Non-pigmented ciliary epithelial cell (primary cell): ENCODE measurements around the gene ALG10.
"Not testable (repeated sequence)": the region's sequence is repeated elsewhere in the genome, so short reads cannot be mapped to it uniquely, and the experiment has no call there.

ENCODE experiments used
- DNase-seq: peaks from one replicate; pipeline ENCODE4 v3.0.0-alpha.2; 2010; ENCODE audit warnings: low read depth

Gene ALG10, protein sequence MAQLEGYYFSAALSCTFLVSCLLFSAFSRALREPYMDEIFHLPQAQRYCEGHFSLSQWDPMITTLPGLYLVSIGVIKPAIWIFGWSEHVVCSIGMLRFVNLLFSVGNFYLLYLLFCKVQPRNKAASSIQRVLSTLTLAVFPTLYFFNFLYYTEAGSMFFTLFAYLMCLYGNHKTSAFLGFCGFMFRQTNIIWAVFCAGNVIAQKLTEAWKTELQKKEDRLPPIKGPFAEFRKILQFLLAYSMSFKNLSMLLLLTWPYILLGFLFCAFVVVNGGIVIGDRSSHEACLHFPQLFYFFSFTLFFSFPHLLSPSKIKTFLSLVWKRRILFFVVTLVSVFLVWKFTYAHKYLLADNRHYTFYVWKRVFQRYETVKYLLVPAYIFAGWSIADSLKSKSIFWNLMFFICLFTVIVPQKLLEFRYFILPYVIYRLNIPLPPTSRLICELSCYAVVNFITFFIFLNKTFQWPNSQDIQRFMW

DNA sequence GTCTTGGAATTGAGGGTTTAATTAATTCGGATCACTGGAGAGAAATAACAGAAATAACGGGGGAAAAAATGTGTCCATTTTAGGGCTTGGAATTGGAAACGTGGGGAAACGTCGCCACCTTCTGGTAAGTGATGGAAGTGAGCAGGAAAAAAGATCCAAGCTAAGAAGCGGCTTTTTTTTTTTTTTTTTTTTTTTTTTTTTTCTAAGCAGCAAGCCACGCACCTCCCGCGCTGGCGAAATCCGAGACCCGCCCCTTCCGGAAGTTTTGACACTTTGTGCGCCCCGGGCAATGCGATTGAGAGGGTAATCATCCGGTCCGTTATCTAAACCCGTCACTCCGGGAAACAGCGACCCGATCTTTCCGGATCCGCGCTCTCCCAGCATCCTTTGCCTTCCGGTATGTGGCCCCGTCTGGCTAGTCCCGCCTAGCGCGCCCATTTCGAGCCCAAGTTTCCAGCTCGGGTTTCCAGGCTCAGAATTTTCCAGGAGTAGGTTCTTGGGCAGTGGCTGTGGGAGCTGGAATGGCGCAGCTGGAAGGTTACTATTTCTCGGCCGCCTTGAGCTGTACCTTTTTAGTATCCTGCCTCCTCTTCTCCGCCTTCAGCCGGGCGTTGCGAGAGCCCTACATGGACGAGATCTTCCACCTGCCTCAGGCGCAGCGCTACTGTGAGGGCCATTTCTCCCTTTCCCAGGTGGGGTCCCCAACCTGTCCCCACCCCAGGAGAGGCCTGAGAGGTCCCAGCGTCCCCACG, at the start of gene ALG10:
TSS of gene ALG10 (plus strand) at position 418 of the 752 bp plus-strand sequence. CDS start at position 522, 104 bp downstream.
- DNase-seq: peak; percentile 87

DNA sequence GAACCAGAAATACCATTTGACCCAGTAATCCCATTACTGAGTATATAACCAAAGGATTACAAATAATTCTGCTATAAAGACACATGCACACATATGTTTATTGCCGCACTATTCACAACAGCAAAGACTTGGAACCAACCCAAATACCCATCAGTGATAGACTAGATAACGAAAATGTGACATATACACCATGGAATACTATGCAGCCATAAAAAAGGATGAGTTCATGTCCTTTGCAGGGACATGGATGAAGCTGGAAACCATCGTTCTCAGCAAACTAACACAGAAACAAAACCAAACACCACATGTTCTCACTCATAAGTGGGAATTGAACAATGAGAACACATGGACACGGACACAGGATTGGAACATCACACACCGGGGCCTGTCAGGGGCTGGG, 49.4 kb upstream of the ALG10 start:
- not testable (repeated sequence) for DNase-seq

DNA sequence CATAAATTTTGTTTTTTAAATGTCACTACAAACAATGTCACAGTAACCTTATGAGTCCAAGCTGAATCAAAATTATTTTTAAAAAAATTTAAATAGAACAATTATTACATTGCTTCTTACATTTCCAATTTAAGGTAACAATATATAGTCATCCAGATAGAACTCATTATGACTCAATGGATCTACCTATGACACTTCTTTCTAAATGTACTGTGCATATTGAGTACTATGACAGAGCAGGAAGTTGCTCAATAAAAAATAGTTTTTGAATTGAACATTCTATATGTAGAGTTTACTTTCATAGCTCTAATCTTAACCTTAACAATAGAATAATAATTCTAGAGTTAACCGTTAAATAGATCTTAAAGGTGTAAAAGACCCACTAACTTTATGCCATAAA, 44.4 kb upstream of the ALG10 start:
- DNase-seq: no peak

DNA sequence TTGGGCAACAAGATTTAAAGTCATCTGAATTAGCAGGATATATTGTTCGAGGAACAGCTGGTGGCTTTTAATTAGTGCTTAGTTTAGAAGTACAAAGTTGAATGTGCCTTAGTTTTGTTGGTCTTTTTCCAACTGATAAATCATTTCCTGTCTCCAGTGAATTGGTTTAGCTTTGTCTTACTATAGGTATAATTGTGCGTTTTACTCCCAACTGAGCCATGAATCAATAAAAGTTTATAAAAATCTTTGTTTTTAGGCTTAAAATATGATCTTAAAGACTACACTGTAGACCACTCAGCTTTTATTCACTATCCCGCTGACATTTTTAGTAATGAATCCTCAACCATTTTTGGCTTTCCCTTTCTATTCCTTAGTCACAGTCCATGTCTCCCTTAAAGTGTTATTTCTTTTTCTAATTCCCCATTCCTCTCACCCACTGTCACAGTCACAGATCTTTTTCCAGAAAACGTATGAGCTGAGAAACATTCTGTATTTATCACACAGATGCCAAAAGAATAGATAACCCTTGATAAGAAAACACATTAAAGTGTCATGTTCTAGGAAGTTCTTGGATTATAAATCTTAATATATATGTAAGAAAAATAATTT, 34.0 kb upstream of the ALG10 start:
- no peak for DNase-seq

DNA sequence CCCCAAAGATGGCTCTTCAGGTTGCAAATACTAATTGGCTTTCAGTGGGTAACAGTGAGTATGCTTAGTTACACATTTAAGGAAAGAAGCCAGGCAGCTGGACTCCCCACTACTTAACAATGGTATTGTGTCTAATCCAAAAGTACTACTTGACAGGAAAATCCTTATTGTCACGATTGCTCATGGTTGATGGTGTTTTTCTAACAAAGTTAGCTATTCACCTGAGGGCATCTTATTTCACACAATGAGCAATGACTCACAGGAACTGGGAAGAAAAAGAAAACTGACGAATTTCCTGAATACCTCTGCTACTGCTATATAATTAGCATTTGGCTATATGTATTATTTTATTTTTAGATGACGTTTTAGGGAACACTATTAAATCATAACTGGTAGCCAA, 33.4 kb upstream of the ALG10 start:
- no peak for DNase-seq

DNA sequence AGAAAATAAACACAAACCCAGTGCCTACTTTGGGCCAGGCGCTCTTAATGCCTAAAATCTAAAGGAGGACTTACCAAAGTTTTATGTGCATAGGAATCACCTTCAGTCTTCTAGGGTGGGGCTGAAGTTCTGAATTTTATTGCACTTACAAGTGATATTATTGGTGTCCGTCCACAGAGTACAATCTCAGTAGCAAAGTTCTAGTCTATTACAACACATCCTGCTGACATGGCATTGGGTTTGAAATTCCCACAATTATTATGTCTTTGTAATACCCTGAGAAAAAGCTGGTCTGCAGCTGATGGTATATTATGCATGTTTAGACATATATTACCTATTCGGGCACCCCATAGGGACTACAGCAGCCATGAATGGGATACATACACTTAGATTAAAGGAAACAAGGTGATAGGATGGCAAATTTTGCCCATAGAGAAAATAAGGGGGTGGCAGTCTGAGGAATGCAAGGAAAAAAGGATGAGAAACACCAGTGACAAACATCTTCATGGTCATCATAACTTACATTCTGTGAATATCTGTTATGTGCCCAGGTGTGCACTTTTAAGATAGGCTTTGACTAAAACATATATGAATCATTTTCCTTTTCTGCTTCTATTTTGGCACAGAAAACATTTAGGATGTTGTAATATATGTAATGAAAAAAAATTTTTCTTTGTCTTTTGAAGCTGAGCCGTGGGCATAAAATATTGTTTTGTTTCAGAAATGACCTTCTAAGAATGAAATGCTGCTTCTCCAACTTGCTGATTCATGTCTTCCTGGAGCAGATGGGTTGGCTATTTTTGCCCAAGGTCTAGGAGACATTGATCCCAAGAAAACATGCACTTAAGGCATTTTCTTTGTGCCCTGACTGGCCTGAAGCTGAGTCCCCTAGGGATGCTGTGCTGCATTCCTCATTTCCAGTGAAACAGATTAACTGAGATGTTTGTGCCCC, 27.2 kb upstream of the ALG10 start:
- DNase-seq: no peak

DNA sequence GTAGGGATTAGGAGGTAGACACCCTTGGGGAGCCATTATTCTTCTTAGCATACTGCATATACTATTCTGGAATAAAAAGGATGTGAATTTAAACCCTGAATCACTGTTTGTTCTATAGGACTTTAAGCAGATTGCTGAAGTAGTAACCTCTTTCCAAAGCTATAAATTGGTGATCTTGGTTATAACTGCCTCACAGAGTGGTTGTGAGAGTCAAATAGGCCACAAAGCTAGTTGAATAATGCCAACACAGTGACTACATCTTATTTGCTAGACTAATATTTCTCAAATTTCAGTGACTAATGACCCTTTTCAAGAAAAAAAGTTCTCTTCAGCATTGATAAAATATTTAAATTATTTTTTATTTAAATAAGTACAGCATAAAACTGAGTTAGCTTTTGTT, 13.5 kb upstream of the ALG10 start:
- DNase-seq: not testable (repeated sequence)

DNA sequence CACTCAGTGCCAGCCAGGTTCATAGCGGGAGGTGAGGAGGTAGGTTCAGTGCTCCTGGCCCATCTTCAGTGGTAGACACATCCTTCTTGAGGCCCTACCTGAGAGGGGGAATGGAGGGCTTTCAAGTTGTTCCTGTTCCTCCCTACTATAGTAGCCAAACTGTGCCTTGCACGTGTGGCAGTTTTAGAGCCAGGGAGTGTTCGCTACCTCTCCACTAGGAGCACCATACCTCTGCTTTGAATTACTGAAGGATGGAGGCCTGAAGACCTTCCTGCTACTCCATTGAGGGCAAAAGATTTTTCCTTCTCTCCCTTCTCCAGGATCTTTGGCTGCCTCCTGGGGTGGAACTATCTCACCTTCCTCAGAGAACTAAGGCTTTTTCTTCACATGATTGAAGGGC, 5.9 kb upstream of the ALG10 start:
- no peak for DNase-seq

DNA sequence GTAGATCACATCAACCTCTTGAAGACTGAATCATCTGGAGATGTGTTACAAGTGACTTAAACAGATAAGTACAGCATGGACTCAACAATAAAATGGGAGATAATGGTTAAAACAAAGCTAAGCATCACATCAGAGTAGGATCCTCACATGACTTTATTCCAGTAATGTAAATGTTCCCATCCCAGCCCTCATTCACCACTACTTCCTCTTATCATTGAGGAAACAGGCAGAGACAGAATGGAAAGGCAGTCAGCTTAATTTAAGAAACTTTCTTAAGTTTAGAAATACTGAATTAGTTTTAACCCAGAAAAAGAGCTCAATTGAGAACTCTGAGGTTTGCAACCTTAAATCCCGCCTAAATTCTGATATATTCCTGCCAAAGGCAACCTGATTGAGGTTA, 1.2 kb upstream of the ALG10 start:
- DNase-seq: no peak

DNA sequence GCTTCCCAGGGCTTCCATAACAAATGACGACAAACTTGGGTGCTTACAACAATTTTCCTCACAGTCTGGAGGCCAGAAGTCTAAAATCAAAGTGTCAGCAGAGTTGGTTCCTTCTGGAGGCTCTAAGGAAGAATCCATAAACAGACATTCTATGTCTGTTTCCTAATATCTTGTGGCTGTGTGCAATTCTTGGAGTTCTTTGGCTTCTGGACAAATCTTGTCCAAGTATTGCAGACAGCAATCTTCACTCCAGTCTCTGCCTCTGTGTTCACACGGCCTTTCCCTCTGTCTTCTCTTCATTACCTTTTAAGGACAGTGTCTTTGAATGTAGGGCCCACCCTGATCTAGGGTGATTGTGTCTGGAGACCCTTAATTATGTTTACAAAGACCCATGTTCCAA, 5.4 kb downstream of the ALG10 start:
- DNase-seq: not testable (repeated sequence)

DNA sequence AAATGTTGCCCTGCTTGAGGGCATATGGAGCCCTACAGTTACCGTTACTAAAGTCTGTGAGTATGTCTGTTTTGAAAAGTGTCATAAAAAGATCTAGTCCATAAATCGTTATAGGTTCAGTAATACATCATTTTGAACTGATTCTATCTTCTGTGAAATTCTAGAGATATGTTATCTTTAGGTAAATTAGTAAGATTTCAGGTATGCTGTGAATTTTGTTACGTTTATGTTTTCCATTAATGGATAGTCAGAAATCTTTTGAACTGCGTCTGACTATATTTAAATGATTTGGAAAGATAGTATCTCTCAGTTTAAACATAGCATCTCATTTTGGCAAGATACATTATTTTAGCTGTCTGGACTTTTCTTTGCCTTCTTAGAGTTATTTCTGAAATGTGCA, 8.3 kb downstream of the ALG10 start:
- no peak for DNase-seq

DNA sequence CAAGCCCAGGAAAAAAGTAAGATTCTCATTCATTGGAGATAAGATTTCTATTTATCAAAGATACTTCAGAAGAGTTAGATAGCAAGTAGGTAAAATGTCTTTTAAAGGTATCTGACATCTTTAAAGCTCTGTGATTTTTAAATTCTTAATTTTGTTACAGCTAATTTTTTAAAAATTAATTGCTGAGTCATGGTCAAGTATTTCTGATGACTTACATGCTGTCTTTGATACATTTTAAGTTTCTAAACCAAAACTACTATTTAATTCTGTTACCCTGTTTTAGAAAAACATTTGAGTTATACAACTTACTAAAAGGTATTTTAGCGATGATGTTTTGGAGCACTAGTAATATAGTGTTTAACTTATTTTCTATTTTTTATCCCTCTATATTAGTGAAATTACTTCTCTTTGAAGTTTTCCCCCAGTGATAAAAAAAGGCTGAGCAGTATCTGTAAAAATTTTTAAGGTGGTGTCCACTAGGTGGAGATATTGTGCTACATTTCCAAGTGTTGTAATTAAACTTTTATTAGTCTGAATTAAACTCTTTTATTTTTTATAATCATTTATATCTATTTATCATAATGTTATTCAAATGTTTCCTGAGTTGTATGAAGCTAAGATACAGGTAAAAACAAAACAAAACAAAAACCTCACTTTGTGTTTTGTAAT, 11.5 kb downstream of the ALG10 start:
- DNase-seq: no peak

DNA sequence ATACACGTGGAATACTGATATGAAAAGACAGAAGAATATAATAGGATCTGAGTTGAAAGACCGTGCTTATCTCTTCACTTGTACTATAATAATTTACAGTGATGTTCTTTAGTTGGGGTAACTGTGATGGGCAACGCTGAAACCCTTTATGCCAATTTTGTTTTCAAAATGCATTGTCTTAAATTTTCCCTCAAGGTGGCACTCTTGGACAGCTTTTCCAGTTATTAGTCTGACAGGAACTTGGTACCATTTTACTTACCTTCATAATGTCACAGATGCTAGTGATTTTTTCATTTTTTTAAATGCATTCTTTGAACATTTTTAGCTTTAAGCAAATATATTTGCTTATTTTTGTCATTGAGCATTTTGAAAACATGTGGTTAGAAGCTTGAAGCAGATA, 16.1 kb downstream of the ALG10 start:
- not testable (repeated sequence) for DNase-seq

DNA sequence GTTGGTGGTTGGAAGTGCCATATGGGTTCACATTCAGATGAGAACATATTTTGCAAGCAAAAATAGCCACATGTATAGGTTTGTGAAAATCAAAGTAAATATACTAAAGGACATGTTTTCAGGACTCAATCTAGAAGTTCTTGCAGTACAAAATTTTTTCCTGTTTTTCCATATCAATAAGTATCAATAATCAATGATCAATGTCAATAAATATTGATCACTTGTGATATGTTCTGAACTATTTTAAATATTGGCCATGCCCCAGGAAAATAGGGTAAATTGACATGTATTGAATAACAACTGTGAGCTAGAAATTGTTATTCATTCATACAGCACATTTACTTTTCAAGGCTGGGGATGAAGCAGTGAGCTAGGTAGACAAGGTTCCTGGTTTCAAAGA, 24.3 kb downstream of the ALG10 start:
- DNase-seq: no peak

DNA sequence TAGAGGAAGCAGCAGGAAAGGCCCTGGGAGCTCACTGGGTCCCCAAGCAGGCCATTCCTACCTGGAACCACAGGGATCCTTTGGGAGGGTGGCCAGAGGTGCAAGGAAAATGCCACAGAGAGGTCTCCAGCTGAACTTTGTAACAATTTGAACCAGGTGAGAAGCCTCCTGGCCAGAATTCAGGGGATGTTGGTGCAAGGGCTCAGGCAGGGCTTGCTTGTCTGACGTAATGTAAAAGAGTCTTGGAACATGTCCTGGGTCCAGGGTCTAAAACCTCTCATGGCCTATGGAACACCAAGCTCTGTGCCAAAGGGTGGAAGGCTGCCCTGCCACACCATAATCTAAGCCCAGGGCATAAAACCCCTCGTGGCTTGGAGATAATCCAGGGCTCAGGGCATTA, 25.6 kb downstream of the ALG10 start:
- not testable (repeated sequence) for DNase-seq

DNA sequence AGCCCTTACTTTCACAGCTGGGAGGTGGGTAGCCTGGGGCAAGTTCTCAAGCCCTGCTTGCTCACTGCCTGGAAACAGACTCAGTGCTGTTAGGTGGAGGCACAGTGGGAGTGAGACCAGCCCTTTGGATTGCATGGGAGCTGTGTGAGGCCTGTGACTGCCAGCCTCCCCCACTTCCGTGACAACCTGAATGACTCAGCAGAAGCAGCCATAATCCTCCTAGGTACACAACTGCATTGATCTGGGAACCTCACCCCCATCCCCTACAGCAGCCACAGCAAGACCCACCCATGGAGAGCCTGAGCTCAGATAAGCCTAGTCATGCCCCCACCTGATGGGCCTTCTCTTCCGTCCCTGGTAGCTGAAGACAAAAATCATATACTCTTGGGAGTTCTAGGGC, 26.4 kb downstream of the ALG10 start:
- DNase-seq: no peak

DNA sequence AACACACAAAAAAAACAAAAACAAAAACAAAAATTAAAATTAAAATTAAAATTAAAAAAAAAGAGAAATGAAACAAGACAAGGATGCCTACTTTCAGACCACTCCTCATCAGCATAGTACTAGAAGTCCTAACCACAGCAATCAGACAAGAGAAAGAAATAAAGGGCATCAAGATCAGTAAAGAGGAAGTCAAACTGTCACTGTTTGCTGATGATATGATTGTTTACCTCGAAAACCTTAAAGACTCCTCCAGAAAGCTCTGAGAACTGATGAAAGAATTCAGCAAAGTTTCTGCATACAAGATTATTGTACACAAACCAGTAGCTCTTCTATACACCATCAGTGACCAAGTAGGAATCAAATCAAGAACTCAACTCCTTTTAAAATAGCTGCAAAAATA, 29.2 kb downstream of the ALG10 start:
- DNase-seq: no peak

DNA sequence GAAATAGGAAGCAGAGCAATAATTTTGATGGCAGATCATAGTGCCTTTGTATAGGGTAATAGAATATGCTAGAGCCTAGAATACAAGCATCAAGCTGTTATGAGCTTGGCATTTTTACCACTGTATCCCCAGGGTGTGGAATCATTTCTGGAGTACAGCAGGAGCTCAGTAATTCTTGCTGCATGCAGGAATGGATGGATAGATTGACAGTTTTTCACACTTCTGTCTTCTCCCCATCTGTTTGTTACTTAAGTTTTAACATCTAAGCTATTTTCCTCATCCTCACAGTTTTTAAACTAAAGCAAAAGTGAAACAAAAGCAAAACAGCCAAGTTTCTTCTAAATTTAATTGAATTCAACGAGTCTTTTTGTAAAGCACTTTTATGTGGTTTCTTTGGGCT, 32.6 kb downstream of the ALG10 start:
- no peak for DNase-seq
